ENCODE data around the gene PXMP4. TPM values are rescaled to one million over a fixed set of nuclear protein-coding genes. Genes with fewer than 3 reads are reported as not detected.
A peak's percentile ranks its signal among the peaks of the same experiment; 100 is the strongest.

The PXMP4 gene
- total and polyA plus RNA-seq, 12 donors: 4.6 to 14.8 (median 12.0) TPM

DNA sequence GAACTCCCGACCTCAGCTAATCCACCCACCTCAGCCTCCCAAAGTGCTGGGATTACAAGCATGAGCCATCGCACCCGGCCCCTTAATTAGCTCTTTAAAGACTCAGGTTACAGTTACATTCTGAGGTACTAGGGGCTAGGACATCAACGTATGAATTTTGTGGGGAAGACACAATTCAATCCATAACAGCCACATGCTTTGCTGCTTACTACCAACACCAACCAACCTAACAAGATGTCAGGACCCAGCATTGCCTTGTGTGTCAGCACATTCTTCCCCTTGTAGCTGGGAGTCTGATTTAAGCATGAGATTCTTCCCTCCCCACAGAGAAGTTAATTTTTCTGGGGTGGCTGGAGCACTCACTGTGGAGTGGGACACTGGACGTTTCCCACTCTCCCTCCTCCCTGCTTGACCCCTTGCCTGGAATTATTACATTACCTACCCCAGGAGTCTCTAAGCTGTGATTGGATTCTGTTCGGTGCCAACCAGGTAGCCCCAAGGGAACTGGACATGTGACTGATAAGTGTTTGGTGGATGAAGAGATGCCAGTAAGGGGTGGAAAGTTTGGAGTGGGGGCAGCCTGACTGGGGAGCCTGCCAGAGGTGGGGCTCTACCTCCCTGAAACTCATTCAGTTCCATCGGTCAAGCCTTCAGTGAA lies 5.6 kb upstream of the PXMP4 start:
- Histone ChIP-seq H3K36me3 (no peaks in the 10 kb centered on the region), H3K9me3 (no peaks in the 10 kb centered on the region), H3K4me3 (no peak overlapping the region), H3K4me1 (peaks cover 0 to 3% (median 0%) of the 10 kb centered on the region in 9 donors), H3K27me3 (no peaks in the 10 kb centered on the region), H3K27ac (no peak overlapping the region)
- TF ChIP-seq, protein P1, sequence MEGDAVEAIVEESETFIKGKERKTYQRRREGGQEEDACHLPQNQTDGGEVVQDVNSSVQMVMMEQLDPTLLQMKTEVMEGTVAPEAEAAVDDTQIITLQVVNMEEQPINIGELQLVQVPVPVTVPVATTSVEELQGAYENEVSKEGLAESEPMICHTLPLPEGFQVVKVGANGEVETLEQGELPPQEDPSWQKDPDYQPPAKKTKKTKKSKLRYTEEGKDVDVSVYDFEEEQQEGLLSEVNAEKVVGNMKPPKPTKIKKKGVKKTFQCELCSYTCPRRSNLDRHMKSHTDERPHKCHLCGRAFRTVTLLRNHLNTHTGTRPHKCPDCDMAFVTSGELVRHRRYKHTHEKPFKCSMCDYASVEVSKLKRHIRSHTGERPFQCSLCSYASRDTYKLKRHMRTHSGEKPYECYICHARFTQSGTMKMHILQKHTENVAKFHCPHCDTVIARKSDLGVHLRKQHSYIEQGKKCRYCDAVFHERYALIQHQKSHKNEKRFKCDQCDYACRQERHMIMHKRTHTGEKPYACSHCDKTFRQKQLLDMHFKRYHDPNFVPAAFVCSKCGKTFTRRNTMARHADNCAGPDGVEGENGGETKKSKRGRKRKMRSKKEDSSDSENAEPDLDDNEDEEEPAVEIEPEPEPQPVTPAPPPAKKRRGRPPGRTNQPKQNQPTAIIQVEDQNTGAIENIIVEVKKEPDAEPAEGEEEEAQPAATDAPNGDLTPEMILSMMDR (IDR thresholded peaks at IDR 0.05): no peak
- intact Hi-C loops (cut with DNase I): no loop called here
- WGBS, 2 donors: 74 to 81% methylated on average over 7 of the region's 7 CpGs
- ATAC-seq (no peak), DNase-seq (no peak)

DNA sequence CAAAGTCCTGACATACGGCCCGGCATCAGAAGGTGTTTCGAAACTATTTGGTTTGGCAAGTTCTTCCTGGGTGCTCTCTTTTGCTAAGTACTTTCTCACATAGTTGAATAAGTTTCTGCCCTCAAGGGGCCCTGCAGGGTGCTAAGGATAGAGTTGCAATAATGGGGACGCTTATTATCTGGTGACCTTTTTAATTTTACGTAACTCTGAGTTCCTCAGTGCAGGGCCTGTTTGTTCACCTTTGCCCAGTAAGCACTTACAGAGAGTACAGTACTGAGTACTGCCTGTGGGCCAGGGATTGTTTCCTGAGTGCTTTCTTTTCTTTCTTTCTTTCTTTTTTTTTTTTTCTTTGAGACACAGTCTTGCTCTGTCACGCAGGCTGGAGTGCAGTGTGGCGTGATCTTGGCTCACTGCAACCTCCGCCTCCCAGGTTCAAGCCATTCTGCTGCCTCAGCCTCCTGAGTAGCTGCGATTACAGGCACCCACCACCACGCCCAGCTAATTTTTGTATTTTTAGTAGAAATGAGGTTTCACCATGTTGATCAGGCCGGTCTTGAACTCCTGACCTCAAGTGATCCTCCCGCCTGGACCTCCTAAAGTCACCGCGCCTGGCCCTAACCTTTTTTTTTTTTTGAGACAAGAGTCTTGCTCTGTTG lies 4.5 kb upstream of the PXMP4 start:
- no peak for ATAC-seq
- 87 to 93% methylated on average over 14 of the region's 14 CpGs for WGBS, 2 donors
- TF ChIP-seq, protein P1 (IDR thresholded peaks at IDR 0.05): no peak
- H3K36me3 ChIP-seq: no peaks in the 10 kb centered on the region
- DNase-seq: no peak
- H3K27me3 ChIP-seq: no peaks in the 10 kb centered on the region
- H3K27ac ChIP-seq: peak overlapping the region in 1 of 10 donors; percentile 44
- H3K4me1 ChIP-seq: peaks cover 0 to 10% (median 3%) of the 10 kb centered on the region in 9 donors
- H3K9me3 ChIP-seq: no peaks in the 10 kb centered on the region
- no peak overlapping the region for H3K4me3 ChIP-seq
- intact Hi-C loops (cut with DNase I): no loop called here

GRCh38 chr20:33721391-33722140 lies 1.5 kb upstream of the PXMP4 start:
- intact Hi-C loops (cut with DNase I): no loop called here
- Histone ChIP-seq H3K27ac (no peak overlapping the region), H3K4me3 (no peak overlapping the region), H3K36me3 (no peaks in the 10 kb centered on the region), H3K9me3 (no peaks in the 10 kb centered on the region), H3K4me1 (peaks cover 0 to 19% (median 13%) of the 10 kb centered on the region in 9 donors), H3K27me3 (no peaks in the 10 kb centered on the region)
- ATAC-seq: no peak
- DNase-seq: no peak
- TF ChIP-seq, protein P1 (IDR thresholded peaks at IDR 0.05): no peak
- 94 to 97% methylated on average over 11 of the region's 11 CpGs for WGBS, 2 donors

DNA sequence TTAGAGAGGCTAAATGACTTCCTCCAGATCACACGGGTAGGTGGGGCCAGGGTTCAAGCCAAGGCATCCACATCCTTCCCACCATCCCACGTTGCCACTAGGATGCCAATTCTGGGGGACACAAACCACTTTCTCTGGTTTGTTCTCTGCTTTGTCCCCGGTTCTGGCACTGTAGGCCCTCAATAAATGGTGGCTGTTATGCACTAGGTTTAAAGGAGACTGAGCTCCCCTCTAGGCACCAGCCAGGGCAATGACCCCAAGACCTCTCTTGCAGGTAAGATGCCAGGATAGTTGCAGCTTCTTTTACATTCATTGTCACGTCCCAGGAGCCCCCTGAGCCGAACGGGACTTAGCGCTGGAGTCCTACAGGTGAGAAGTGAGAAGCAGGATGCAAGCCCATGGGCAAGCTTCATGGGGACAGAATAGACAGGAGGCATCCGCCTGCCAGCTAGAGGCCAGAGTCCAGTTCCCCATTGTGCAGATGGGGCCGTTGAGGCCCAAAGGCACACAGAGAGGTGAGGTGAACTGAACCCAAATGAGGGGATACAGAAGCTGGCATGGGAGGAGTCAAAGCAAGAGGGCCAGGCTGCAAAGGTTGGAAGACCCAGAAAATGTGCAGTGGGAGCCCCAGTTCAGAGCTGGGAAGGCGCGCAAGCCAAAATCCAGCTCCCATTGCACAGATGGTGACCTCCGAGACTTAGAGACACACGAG lies 677 bp downstream of the PXMP4 start:
- DNase-seq (no peak), ATAC-seq (no peak)
- intact Hi-C loops (cut with DNase I): no loop called here
- peaks cover 0 to 9% (median 0%) of the 10 kb centered on the region in 9 donors for H3K36me3 ChIP-seq
- H3K9me3 ChIP-seq: no peaks in the 10 kb centered on the region
- H3K4me1 ChIP-seq: peaks cover 0 to 19% (median 13%) of the 10 kb centered on the region in 9 donors
- 47 to 52% methylated on average over 13 of the region's 13 CpGs for WGBS, 2 donors
- H3K27ac ChIP-seq: peak overlapping the region in 9 of 10 donors; percentile 71 to 88 (median 80)
- no peaks in the 10 kb centered on the region for H3K27me3 ChIP-seq
- peak overlapping the region; percentile 78 to 97 (median 90) for H3K4me3 ChIP-seq
- TF ChIP-seq, protein P1 (IDR thresholded peaks at IDR 0.05): no peak
